HCT116 (cell line): ENCODE measurements around the gene VWA5B1. TPM values are rescaled to one million over a fixed set of nuclear protein-coding genes. Genes with fewer than 3 reads are reported as not detected.

Source experiments
- ATAC-seq: fragments of 200-7000 bp; cut with Tn5 transposase; 2 replicates; pipeline ENCODE4 v1.9.1; 2020; ENCODE audit warnings: mild to moderate bottlenecking, moderate library complexity
- BruUV-seq: library from RNA; stranded (reverse); fragments of 400-500 nt; replicated peaks from 2 replicates; lab custom pipeline; 2021; lab: Mats Ljungman, UMichigan
- CTCF ChIA-PET: fragments of 300-600 bp; sonication (Branson Sonifier 250); formaldehyde crosslinking; loops from one replicate; lab custom pipeline; 2021; ENCODE audit warnings: antibody characterized with exemption; lab: Charles Lee
- POLR2A ChIA-PET: fragments of 300-600, 350-600 bp; sonication (Branson Sonifier 250); formaldehyde crosslinking; loops from one replicate; lab custom pipeline; 2021; ENCODE audit warnings: antibody characterized with exemption; lab: Charles Lee
- RAD21 ChIA-PET, 2 experiments: fragments of 300-600 bp; sonication (Branson Sonifier 250); formaldehyde crosslinking; loops; one replicate each; lab custom pipeline; 2023; ENCODE audit warnings: low total read pairs in 2 of 2; ENCODE audit not compliant: uncharacterized antibody in 2 of 2, unreplicated experiment in 2 of 2, low non-redundant PET in 1 of 2; lab: Charles Lee
- DNase-seq: peaks from one replicate; pipeline ENCODE4 v3.0.0-alpha.2; 2010; ENCODE audit warnings: low read depth, low spot score
- H2AFZ ChIP-seq: fragments of 200-600 bp; shearing (Covaris generic), sonication (generic); 2 replicates; pipeline ENCODE4 v1.6.1; 2017; ENCODE audit warnings: low read depth, mixed run types, mixed read lengths, antibody characterized with exemption, low read length; ENCODE audit not compliant: poor library complexity, severe bottlenecking
- H3K27ac ChIP-seq: 2 replicates; pipeline ENCODE4 v1.5.1; 2012; ENCODE audit warnings: low read depth, low read length
- H3K27me3 ChIP-seq: fragments of 200-600 bp; sonication (generic); 2 replicates; pipeline ENCODE4 v1.6.1; 2016; ENCODE audit warnings: mixed run types, low read length, mixed read lengths; ENCODE audit not compliant: insufficient read depth
- H3K36me3 ChIP-seq, 2 experiments: fragments of 200-500 bp in 1 of 2; fragments of 200-600 bp in 1 of 2; sonication (Bioruptor generic) in 1 of 2; sonication (generic) in 1 of 2; 2 replicates each; pipeline versions ENCODE4 v1.5.1 to v1.6.1; 2014 to 2016; ENCODE audit warnings: low read length in 2 of 2, inconsistent platforms in 1 of 2, mixed read lengths in 1 of 2, mixed run types in 1 of 2; ENCODE audit not compliant: insufficient read depth in 2 of 2, control insufficient read depth in 1 of 2
- H3K4me1 ChIP-seq, 2 experiments: fragments of 200-600 bp in 1 of 2; sonication (generic) in 1 of 2; 2 replicates each; pipeline versions ENCODE4 v1.5.1 to v1.6.1; 2012 to 2017; ENCODE audit warnings: low read length in 2 of 2, inconsistent platforms in 1 of 2, mild to moderate bottlenecking in 1 of 2, mixed read lengths in 1 of 2, mixed run types in 1 of 2, moderate library complexity in 1 of 2; ENCODE audit not compliant: insufficient read depth in 2 of 2, control insufficient read depth in 1 of 2
- H3K4me2 ChIP-seq: fragments of 200-600 bp; sonication (generic); 2 replicates; pipeline ENCODE4 v1.6.1; 2017; ENCODE audit warnings: mixed run types, low read length, mixed read lengths
- H3K4me3 ChIP-seq, 2 experiments: fragments of 200-600 bp in 1 of 2; sonication (generic) in 1 of 2; replicated peaks in 1 of 2; 2 replicates each; pipeline ENCODE4 v1.5.1; 2011 to 2016; ENCODE audit warnings: low read length in 2 of 2, control low read depth in 1 of 2, low read depth in 1 of 2, mild to moderate bottlenecking in 1 of 2, mixed read lengths in 1 of 2, mixed run types in 1 of 2
- H3K79me2 ChIP-seq: fragments of 200-600 bp; sonication (generic); 2 replicates; pipeline ENCODE4 v1.6.1; 2017; ENCODE audit warnings: mild to moderate bottlenecking, mixed run types, low read length, moderate library complexity, mixed read lengths; ENCODE audit not compliant: insufficient read depth
- H3K9ac ChIP-seq: fragments of 200-600 bp; sonication (generic); 2 replicates; pipeline ENCODE4 v1.6.1; 2016; ENCODE audit warnings: low read length, mixed read lengths
- H3K9me2 ChIP-seq: fragments of 200-600 bp; sonication (generic), shearing (Covaris generic); 2 replicates; pipeline ENCODE4 v1.6.1; 2017; ENCODE audit warnings: mixed run types, mild to moderate bottlenecking, moderate library complexity; ENCODE audit not compliant: insufficient read depth
- H3K9me3 ChIP-seq, 2 experiments: fragments of 200-500 bp in 1 of 2; fragments of 200-600 bp in 1 of 2; sonication (Bioruptor generic) in 1 of 2; sonication (generic) in 1 of 2; 2 replicates each; pipeline ENCODE4 v1.6.1; 2014 to 2017; ENCODE audit warnings: low read length in 2 of 2, mixed read lengths in 2 of 2, inconsistent platforms in 1 of 2, low read depth in 1 of 2, mild to moderate bottlenecking in 1 of 2, mixed run types in 1 of 2, moderate library complexity in 1 of 2; ENCODE audit not compliant: control insufficient read depth in 1 of 2, insufficient read depth in 1 of 2
- H4K20me1 ChIP-seq: fragments of 200-600 bp; sonication (generic), shearing (Covaris generic); 2 replicates; pipeline ENCODE4 v1.6.1; 2017; ENCODE audit warnings: mixed run types, mild to moderate bottlenecking, moderate library complexity; ENCODE audit not compliant: insufficient read depth
- ATF3 ChIP-seq: IDR thresholded peaks from 2 replicates; pipeline ENCODE4 v1.6.1; 2012
- EGR1 ChIP-seq: IDR thresholded peaks from 2 replicates; pipeline ENCODE4 v1.6.1; 2012; ENCODE audit warnings: low read depth
- EZH2 ChIP-seq: fragments of 200-600 bp; sonication (generic); IDR thresholded peaks from 2 replicates; pipeline ENCODE4 v1.6.1; 2017; ENCODE audit warnings: antibody characterized with exemption, mixed run types
- EZH2phosphoT487 ChIP-seq: fragments of 200-600 bp; IDR thresholded peaks from 2 replicates; pipeline ENCODE4 v1.6.1; 2018; ENCODE audit warnings: antibody characterized with exemption, borderline replicate concordance
- JUND ChIP-seq: IDR thresholded peaks from 2 replicates; pipeline ENCODE4 v1.6.1; 2012
- POLR2A ChIP-seq: IDR thresholded peaks from 2 replicates; pipeline ENCODE4 v1.7.0; 2011; ENCODE audit warnings: borderline replicate concordance; ENCODE audit not compliant: insufficient read depth, insufficient read length; ENCODE audit errors: extremely low read depth
- POLR2AphosphoS5 ChIP-seq: IDR thresholded peaks from 2 replicates; pipeline ENCODE4 v1.6.1; 2011; ENCODE audit warnings: mild to moderate bottlenecking, low read depth, low read length, moderate library complexity
- RAD21 ChIP-seq: IDR thresholded peaks from 2 replicates; pipeline ENCODE4 v1.6.1; 2012; ENCODE audit warnings: low read depth, mild to moderate bottlenecking
- SIN3A ChIP-seq: IDR thresholded peaks from 2 replicates; pipeline ENCODE4 v1.6.1; 2012; ENCODE audit warnings: low read depth
- SP1 ChIP-seq: IDR thresholded peaks from 2 replicates; pipeline ENCODE4 v1.6.1; 2012; ENCODE audit warnings: low read depth
- SRF ChIP-seq: IDR thresholded peaks from 2 replicates; pipeline ENCODE4 v1.6.1; 2012; ENCODE audit warnings: low read depth
- ZBTB33 ChIP-seq: IDR thresholded peaks from 2 replicates; pipeline ENCODE4 v1.6.1; 2011; ENCODE audit warnings: mild to moderate bottlenecking, low read length, moderate library complexity; ENCODE audit not compliant: insufficient replicate concordance; ENCODE audit errors: extremely low read depth
- ZNF274 ChIP-seq: fragments of 200-500 bp; sonication (Bioruptor generic); IDR thresholded peaks from 2 replicates; pipeline ENCODE4 v1.6.1; 2014; ENCODE audit warnings: mild to moderate bottlenecking, low read depth, low read length, inconsistent platforms
- intact Hi-C: fragments of 100-400 bp; cut with micrococcal nuclease; formaldehyde crosslinking; loops from 2 replicates; pipeline ENCODE4 v1.10.0; 2022
- total RNA-seq: library from RNA; stranded (reverse); gene quantifications from one replicate; pipeline ENCODE4 v1.2.1, GENCODE V29; 2021; ENCODE audit not compliant: unreplicated experiment
- TF ChIP-seq, protein P1 (sequence below): IDR thresholded peaks from 2 replicates; pipeline ENCODE4 v1.6.1; 2012

The VWA5B1 gene
- total RNA-seq, 1 experiment from 2014 or later = not detected

DNA sequence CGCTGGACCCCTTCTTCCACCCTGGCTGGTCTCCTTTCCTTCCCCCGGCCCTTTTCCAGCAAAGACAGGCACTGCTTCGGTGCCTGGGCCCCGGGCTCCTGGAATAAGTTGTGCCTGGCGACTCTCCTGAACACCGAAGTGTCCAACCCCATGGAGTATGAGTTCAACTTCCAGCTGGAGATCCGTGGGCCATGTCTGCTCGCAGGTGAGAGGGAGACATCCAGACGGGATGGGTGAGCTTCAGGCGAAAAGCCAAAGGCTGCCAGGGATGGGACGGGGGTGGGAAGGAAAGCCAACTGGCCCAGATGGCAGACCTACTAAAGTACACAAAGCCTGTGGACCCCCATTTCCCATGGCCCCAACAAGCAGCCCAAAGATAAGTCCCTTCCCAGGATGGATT lies 26.8 kb downstream of the VWA5B1 start:
- intact Hi-C loops = no loop called here

GRCh38 chr1:20318521-20318920 lies 27.8 kb downstream of the VWA5B1 start:
- Histone ChIP-seq H3K9me3 (no peaks in the 10 kb centered on the region), H3K9me2 (no peaks in the 10 kb centered on the region), H3K79me2 (no peaks in the 10 kb centered on the region), H3K4me2 (no peak overlapping the region), H3K9ac (no peak overlapping the region), H3K4me3 (no peak overlapping the region), H3K36me3 (no peaks in the 10 kb centered on the region), H3K27me3 (peaks cover 18% of the 10 kb centered on the region; the same call in 1 of the 2 replicates), H4K20me1 (no peaks in the 10 kb centered on the region), H3K4me1 (no peaks in the 10 kb centered on the region), H3K27ac (no peak overlapping the region), H2AFZ (no peak overlapping the region)
- ChIA-PET CTCF (no interaction called here), RAD21 (no interaction called here), POLR2A (no interaction called here)
- BruUV-seq = no TSS peak
- no peak for ATAC-seq
- no peak for DNase-seq
- intact Hi-C loops = no loop called here
- TF ChIP-seq SRF (no peak), SIN3A (no peak), EGR1 (no peak), ATF3 (no peak), ZBTB33 (no peak), EZH2 (no peak), POLR2A (no peak), ZNF274 (no peak), SP1 (no peak), EZH2phosphoT487 (no peak), RAD21 (no peak), POLR2AphosphoS5 (no peak)
- TF ChIP-seq, protein P1, sequence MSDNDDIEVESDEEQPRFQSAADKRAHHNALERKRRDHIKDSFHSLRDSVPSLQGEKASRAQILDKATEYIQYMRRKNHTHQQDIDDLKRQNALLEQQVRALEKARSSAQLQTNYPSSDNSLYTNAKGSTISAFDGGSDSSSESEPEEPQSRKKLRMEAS = no peak

More for the DNA sequence above, 26.8 kb downstream of the VWA5B1 start:
- Histone ChIP-seq H4K20me1 (no peaks in the 10 kb centered on the region), H3K4me2 (no peak overlapping the region), H3K36me3 (no peaks in the 10 kb centered on the region), H3K79me2 (no peaks in the 10 kb centered on the region), H2AFZ (no peak overlapping the region), H3K4me1 (no peaks in the 10 kb centered on the region), H3K9me3 (no peaks in the 10 kb centered on the region), H3K27ac (no peak overlapping the region), H3K27me3 (peaks cover 17% of the 10 kb centered on the region; the same call in 1 of the 2 replicates), H3K9ac (no peak overlapping the region), H3K4me3 (no peak overlapping the region), H3K9me2 (no peaks in the 10 kb centered on the region)
- ATAC-seq (no peak), DNase-seq (no peak)
- ChIA-PET CTCF (no interaction called here), RAD21 (no interaction called here), POLR2A (interaction anchor here (0.6 kb wide), 1 partner anchor 174 kb away, joined by 3 read pairs; no protein-coding TSS in a partner anchor)
- TF ChIP-seq POLR2AphosphoS5 = no peak
- TF ChIP-seq EZH2 = no peak
- no peak for TF ChIP-seq ATF3
- TF ChIP-seq RAD21 = no peak
- no peak for TF ChIP-seq JUND
- no peak for TF ChIP-seq EZH2phosphoT487
- no peak for TF ChIP-seq SIN3A
- no TSS peak for BruUV-seq
